ENCODE data around the gene PALM.

PALM gene

DNA sequence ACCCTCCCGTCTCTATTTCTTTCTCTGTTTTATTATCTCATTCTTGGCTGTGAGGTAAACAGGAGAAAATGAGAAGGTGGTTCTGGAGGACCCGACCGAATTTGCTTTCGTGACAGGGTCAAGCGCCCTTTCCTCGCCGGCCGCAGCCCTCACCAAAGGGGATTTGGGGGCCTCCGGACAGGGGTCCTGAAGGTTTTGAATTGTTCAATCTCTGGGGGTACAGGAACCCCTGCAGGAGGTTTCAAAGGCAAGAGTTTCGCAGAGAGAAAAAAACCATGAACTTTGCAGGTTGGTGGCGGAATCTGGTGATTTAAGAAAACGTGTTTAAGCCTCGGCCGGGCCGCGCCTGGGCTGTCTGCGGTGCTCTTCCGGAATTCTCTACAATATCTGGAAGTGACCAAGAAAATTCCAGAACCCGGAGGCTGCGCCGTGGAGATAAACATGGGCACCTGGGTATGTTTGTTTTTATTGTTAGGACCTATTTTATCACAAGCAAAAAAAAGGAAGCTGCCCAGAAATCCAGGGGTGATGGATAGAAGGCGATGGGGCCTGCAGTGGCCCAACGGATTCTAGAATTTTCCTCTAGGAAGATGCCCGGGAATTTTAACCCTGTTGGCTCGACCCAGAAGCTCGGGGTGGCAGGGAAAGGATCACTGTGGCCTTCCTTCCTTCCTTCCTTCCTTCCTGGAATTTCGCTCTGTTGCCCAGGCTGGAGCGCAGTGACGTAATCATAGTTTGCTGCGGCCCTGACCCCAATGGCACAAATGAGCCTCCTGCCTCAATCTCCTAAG lies 74.3 kb downstream of the PALM start:
- DNase-seq: no peak

DNA sequence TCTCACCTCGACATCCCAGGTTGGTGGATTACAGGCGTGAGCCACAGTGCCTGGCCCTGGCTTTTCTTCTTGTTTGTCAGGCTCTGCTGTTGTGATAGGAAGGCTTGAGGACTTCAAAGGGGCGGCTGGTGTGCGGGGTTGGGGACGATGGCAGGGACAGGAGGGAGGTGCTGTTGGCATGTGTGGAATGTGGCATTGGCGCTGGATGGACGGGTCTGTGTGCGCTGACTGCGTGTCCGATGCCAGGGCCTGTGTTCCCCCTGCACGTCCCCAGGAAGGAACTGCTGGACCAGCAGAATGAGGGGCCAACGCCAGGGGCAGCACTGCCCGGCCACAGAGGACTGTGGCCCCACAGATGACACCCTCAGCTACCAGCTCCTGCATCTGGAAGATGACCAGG lies 75.8 kb downstream of the PALM start:
- no peak for DNase-seq

DNA sequence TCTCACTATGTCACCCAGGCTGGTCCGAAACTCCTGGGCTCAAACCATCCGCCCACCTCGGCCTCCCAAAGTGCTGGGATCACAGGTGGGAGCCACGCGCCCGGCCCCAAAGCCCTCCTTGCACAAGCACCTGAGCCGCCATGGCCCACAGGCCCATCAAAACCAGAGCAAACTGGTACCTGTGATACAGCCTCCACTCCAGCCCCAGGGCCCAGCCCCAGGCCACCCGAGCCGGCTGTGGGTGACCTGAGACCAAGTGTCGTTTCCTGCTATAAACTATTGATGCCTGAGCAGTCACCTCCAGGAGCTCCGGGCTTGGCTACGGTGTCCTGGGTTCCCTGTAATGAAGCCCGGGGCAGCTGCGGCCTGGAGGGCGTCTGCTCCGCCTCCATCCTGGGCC lies 78.8 kb downstream of the PALM start:
- DNase-seq: no peak

DNA sequence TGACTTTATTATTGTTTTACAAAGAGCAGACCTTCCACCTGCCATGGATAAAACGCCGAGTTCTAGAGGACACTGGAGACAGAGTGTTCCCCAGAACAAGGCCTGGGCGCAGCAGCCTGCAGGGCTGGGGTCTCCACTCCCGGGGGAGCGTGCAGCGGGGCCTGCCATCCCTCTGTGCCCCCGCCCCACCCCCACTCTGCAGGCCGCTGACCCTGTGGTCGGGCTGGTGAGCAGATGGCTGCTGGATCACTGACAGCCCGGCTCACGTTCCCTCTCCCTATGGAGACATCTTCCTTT lies 79.9 kb downstream of the PALM start:
- no peak for DNase-seq

DNA sequence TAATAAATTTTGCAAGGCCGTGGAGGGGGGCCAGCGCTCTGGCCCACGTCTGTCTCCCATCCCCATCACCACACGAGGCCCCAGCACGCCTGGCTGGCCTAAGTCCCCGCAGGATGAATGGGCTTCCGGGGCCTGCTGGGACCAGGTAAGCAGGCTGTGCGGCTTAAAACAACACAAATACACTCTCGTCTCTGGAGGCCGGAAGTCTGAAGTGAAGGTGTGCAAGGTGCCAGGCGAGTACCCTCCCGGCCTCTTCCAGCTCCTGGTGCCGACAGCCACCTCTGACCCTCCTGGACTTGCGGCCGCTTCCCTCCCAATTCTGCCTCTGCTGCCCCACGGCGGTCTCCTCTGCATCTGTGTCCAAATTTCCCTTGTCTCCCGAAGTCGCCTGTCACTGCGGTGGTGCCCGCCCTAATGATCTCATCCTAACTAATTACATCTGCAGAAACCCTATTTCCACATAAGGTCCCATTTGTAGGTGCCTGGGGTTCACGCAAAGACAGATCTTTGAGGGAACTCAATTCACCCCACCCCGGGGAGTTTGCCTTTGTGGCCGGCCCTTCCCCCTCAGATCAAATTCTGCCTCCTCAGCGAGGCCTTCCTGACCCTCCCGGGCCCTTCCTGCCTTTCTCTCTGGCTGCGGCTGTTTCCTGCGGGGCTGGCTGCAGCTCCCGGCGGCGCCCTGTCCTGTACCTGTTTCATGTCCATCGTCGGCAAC lies 80.4 kb downstream of the PALM start:
- DNase-seq: no peak

DNA sequence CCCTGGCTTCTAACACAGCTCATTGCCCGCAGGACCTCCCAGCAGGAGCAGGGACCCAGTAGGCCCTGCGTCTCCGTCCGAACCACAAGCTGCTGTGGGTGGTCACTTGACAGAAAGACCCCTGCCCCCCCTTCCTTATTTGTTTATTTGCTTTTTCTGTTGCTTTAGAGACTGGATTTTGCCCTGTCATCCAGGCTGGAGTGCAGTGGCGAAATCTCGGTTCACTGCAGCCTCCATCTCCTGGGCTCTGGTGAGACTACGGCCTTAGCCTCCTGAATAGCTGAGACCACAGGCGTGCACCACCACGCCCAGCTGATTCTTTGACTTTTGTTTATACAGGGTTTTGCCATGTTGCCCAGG lies 80.9 kb downstream of the PALM start:
- no peak for DNase-seq

DNA sequence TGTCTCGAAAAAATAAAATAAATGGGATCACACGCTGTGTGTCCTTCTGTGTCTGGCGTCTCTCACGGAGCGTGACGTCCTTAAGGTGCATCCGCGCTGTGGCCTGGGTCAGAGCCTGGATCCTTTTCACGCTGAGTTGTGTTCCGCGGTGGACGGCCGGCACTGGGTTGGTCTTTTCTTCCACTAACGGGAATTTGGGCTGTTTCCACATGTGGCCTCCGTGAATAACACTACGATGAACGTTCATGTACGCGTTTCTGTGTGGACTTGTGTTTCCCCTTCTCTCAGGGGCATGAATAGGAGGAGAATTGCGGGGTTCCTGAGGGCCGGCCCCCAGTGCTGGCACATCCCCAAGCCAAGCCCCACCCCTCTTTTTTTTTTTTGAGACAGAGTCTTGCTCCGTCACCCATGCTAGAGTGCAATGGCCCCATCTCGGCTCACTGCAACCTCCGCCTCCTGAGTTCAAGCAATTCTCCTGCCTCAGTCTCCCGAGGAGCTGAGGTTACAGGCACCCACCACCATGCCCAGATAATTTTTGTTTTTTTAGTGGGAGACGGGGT lies 82.4 kb downstream of the PALM start:
- DNase-seq: no peak

DNA sequence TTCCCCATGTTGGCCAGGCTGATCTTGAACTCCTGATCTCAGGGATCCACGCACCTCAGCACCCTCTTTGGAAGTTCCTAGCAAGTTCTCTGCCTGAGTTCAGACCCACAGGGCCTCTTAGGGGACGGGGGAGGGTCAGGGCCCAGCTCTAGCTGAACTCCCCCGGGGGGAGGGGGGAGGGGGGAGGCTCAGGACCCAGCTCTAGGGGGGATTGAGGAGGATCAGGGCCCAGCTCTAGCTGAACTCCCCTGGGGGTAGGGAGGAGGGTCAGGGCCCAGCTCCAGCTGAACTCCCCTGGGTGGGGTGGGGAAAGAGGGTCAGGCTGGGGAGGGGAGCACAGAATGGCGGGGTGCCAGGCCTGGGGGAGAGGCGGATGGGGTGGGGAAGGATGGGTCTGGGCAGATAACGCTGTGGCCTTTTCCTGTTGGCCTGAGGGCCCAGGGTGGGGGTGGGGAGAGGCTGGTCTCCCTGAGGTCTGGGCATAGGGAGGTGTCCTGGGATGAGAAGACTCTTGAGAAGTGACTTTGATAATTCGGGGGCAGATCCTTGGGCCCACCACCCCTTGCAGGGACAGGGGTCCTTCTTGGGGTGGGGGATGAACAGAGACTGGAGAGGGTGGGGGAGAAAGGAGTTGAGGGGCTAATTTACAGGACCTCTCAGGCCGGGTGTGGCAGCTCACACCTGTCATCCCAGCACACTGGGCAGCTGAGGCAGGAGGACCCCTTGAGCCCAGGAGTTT lies 83.0 kb downstream of the PALM start:
- no peak for DNase-seq

DNA sequence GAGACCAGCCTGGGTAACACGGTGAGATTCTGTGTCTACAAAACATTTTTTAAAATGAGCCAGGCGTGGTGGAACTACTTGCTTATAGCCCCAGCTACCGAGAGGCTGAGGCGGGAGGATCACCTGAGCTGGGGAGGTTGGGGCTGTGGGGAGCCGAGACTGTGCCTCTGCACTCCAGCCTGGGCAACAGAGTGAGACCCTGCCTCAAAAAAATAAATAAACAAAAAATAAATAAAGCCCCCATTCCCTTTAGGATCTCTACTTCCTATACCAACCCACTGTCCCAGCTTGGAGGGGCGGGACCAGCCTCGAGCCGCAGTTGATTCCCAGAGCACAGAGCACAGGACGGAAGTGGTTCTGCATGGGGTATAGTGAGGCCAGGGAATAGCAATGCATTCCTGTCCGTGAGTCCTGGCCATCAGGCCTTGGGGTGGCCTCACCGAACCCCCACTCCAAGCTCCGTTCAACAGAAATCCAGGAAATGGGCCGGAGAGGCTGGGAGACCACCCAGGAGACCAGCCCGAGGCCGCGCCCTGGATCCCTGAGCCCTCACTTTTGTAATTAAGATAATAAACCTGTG lies 83.7 kb downstream of the PALM start:
- no peak for DNase-seq

DNA sequence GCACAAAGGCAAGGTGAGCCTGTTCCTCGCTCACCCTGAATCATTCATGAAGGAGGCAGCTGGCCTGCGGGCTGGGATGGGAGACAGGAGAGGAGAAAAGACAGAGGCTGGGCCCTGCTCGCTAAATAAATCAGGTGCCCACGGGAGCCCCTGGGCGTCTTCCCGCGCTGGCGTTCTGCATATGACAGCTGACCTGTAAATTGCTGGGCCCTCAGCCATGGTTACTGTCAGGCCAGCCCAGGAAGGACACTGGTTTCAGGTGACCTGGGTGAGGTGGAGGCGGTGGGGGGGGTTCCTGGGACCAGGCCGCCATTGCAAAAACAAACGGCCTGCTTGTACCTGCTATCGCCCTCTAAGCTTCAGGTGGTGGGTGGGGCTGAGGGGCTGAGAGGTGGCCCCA lies 85.1 kb downstream of the PALM start:
- no peak for DNase-seq

DNA sequence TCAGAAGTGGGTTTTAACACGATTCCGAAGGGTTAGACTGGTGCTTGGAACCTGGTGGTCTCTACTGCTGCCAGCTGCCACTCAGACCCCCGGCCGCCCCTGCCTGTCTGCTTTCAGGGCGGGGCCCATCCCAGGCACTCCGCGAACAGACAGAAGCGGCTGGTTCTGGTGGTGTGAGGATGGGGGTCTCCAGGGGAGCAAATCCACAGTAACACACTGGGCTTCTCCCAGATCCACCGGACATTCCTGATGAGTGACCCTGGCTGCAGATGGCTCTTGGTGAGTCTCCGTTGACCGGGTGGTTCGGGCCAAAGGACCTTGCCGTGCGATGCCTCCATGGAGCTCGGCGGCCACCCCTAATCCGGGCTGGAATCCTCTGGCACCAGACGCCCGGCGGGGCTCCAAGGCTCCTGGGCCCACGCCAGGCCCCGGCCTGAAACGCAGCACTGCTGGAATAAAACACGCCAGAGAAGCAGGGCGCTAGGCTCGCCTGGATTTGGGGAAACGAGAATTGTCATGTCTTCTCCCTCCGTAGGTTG lies 86.4 kb downstream of the PALM start:
- no peak for DNase-seq

DNA sequence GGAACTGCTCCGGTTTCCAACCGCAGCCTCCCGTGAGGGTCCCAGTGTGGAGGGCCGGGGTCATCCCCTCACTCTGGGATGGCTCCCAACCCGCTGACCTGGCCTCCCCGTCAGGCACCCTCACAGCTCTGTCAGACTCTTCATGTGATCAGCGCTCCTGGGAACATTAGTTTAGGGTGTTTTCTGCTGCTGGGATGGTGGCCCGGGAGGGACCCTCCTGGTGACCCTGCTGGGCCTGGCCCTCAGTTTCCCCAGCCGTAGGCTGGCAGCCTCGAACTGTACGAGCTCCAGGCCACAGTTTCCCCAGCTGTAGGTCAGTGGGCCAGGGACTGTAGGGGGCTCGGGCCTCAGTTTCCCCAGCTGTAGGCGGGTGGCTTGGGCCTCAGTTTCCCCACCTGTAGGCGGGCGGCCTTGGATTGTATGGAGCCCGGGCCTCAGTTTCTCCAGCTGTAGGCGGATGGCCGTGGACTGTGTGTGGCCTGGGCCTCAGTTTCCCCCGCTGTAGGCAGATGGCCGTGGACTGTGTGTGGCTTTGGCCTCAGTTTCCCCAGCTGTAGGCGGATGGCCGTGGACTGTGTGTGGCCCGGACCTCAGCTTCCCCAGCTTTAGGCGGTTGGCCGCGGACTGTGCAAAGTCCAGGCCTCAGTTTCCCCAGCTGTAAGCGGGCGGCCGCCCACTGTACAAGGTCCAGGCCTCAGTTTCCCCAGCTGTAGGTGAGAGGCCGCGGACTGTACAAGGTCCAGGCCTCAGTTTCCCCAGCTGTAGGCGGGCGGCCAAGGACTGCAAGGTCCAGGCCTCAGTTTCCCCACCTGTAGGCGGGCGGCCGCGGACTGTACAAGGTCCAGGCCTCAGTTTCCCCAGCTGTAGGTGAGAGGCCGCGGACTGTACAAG lies 87.2 kb downstream of the PALM start:
- DNase-seq: no peak

DNA sequence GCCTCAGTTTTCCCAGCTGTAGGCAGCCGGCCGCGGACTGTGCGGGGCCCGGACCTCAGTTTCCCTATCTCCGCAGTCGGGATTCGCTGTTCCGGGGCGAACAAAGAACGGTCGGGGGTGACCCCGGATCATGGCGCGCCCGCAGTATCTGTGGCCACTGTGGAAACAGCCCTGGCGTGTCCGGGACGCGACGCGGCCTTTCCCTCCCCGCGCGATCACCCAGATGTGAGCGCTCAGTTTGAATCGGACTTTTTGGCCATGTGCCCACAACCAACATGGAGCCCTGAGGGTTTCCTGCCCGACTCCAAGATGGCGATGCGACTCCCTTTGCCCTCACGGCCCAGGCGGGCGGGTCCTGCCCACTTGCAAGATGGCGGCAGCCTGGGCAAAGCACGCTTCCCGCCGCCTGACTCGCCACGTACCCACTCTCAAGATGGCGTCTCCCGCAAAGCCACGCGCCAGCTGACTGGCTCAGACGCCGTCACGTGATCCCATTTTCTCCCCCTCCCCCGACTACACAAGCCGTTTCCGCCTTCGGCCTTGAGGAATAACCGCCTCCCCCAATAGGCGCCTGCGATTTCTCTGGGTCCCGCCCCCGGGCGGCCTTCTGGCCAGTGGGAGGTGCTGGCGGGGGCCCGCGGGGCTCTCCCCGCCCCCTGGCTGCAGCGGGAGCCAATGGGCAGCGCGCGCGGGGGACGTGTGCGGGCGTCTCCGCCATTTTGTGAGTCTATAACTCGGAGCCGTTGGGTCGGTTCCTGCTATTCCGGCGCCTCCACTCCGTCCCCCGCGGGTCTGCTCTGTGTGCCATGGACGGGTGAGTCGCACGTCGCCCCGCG lies 88.2 kb downstream of the PALM start, which contains the start of gene PTBP1:
PTBP1 (plus strand) TSS at position 761 of the 836 bp plus-strand sequence; CDS start at position 807, 46 bp downstream.
- DNase-seq: peak; percentile 95
